Measurements from ENCODE around the gene HIF3A.

DNA sequence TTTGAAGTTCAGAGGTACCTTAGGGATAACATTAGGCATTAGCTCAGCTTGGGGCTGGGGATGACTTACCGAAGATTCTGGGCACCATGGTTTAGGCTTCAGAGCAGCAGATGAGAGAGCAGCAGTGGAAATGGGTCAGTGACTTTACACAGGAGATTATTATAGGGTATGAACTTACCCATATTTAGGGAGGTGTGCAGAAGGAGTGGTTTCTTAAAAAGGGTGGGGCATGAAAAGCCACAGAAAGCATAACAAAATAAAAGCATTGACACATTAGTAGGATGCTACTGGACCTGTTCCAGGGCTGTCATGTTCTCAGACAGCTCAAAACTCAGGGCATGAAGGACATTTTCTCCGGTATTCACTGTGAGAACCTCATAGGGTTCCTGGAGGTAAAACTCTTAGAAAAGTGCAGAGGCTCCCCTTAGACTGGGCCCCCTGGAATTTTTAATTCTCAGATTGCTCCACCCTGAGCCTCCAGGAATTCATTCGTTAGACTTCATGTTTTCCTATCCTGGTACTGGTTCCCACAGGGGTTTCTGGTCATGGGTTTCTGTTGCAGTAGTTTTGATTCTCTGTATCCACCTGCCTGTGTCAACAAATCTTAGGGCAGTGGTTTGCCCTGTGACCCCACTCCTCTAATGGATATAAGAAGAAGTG is 46.6 kb upstream of the HIF3A start:
- no peak for TF ChIP-seq EZH2 (IDR thresholded peaks at IDR 0.05; ENCODE audit: low read length, missing control alignments)
- TF ChIP-seq, protein P1, sequence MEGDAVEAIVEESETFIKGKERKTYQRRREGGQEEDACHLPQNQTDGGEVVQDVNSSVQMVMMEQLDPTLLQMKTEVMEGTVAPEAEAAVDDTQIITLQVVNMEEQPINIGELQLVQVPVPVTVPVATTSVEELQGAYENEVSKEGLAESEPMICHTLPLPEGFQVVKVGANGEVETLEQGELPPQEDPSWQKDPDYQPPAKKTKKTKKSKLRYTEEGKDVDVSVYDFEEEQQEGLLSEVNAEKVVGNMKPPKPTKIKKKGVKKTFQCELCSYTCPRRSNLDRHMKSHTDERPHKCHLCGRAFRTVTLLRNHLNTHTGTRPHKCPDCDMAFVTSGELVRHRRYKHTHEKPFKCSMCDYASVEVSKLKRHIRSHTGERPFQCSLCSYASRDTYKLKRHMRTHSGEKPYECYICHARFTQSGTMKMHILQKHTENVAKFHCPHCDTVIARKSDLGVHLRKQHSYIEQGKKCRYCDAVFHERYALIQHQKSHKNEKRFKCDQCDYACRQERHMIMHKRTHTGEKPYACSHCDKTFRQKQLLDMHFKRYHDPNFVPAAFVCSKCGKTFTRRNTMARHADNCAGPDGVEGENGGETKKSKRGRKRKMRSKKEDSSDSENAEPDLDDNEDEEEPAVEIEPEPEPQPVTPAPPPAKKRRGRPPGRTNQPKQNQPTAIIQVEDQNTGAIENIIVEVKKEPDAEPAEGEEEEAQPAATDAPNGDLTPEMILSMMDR (conservative IDR thresholded peaks at IDR 0.05 in 1 of 2, IDR thresholded peaks at IDR 0.05 in 1 of 2; ENCODE audit: low read depth in 1 of 2, low read length in 2 of 2) = no peak

All from fibroblast of lung (primary cell).